AG10803 (cell line): ENCODE data around the gene PTCH2.
"Not testable (repeated sequence)": the region's sequence is repeated elsewhere in the genome, so short reads cannot be mapped to it uniquely, and the experiment has no call there.

Experiments used
- DNase-seq: peaks from one replicate; pipeline ENCODE4 v3.0.0; 2010; ENCODE audit warnings: low read depth
- H3K4me3 ChIP-seq: 2 replicates; pipeline ENCODE4 v1.5.1; 2011; ENCODE audit warnings: mild to moderate bottlenecking, low read length, control low read depth
- CTCF ChIP-seq: conservative IDR thresholded peaks from 2 replicates; pipeline ENCODE4 v1.5.1; 2011; ENCODE audit warnings: mild to moderate bottlenecking, low read length, control low read depth, inconsistent platforms

PTCH2 gene

GRCh38 chr1:44829506-44830384, 13.3 kb downstream of the PTCH2 start:
- no peak for DNase-seq
- no peak overlapping the region for H3K4me3 ChIP-seq

GRCh38 chr1:44828841-44829440, 14.1 kb downstream of the PTCH2 start:
- H3K4me3 ChIP-seq: no peak overlapping the region
- no peak for TF ChIP-seq CTCF
- no peak for DNase-seq

More at GRCh38 chr1:44829506-44830384, 13.3 kb downstream of the PTCH2 start:
- TF ChIP-seq CTCF: no peak

- TF ChIP-seq CTCF: no peak
- H3K4me3 ChIP-seq: no peak overlapping the region
- no peak for DNase-seq
These were observed 14.9 kb downstream of the PTCH2 start for GRCh38 chr1:44828003-44828651.

- no peak for DNase-seq
- no peak for TF ChIP-seq CTCF
These were observed 15.7 kb downstream of the PTCH2 start for GRCh38 chr1:44827197-44828002.

GRCh38 chr1:44826375-44827196, 16.5 kb downstream of the PTCH2 start:
- TF ChIP-seq CTCF: no peak
- no peak for DNase-seq
- H3K4me3 ChIP-seq: no peak overlapping the region

More at GRCh38 chr1:44827197-44828002, 15.7 kb downstream of the PTCH2 start:
- H3K4me3 ChIP-seq: no peak overlapping the region

- not testable (repeated sequence) for DNase-seq, H3K4me3 ChIP-seq
These were observed 18.7 kb downstream of the PTCH2 start for GRCh38 chr1:44824392-44824791.
